ENCODE results near the gene REELD1.

REELD1 gene

DNA sequence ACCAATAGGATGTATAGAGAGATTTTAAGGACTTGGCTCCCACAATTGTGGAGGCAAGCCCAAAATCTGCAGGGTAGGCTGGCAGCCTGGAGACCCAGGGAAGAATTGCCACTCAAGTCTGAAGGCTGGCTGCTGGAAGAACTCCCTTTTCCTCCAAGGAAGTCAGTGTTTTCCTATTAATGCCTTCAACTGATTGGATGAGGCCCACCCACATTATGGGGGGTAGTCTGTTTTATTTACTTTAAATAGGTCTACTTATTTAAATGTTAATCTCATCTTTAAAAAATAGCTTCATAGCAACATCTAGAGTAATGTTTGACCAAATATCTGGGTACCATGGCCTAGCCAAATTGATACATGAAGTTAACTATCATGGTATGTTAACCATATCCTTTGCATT lies 20.1 kb upstream of the REELD1 start:
- Histone ChIP-seq H3K4me2 (ENCODE audit: low read length) (no peak overlapping the region), H3K79me2 (ENCODE audit: control insufficient read depth, low read length) (no peaks in the 10 kb centered on the region), H4K20me1 (ENCODE audit: control insufficient read depth, insufficient read depth, low read depth, low read length) (no peaks in the 10 kb centered on the region), H3K27me3 (ENCODE audit: control insufficient read depth, low read length) (no peaks in the 10 kb centered on the region), H3K4me3 (ENCODE audit: low read length) (no peak overlapping the region), H3K4me1 (ENCODE audit: control insufficient read depth, low read length) (no peaks in the 10 kb centered on the region), H3K27ac (ENCODE audit: low read depth, low read length) (no peak overlapping the region), H3K36me3 (ENCODE audit: control insufficient read depth, low read length) (peaks cover 10% of the 10 kb centered on the region), H3K9me3 (ENCODE audit: control insufficient read depth, insufficient read depth, low read length) (no peaks in the 10 kb centered on the region), H3K9me2 (replicated peaks; ENCODE audit: control insufficient read depth, low read length) (no peaks in the 10 kb centered on the region), H3F3A (ENCODE audit: control insufficient read depth, insufficient read depth) (no peaks in the 10 kb centered on the region)
- TF ChIP-seq, protein P1, sequence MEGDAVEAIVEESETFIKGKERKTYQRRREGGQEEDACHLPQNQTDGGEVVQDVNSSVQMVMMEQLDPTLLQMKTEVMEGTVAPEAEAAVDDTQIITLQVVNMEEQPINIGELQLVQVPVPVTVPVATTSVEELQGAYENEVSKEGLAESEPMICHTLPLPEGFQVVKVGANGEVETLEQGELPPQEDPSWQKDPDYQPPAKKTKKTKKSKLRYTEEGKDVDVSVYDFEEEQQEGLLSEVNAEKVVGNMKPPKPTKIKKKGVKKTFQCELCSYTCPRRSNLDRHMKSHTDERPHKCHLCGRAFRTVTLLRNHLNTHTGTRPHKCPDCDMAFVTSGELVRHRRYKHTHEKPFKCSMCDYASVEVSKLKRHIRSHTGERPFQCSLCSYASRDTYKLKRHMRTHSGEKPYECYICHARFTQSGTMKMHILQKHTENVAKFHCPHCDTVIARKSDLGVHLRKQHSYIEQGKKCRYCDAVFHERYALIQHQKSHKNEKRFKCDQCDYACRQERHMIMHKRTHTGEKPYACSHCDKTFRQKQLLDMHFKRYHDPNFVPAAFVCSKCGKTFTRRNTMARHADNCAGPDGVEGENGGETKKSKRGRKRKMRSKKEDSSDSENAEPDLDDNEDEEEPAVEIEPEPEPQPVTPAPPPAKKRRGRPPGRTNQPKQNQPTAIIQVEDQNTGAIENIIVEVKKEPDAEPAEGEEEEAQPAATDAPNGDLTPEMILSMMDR (IDR thresholded peaks at IDR 0.05; ENCODE audit: low read depth, low read length, poor library complexity, severe bottlenecking) = no peak
- no peak for TF ChIP-seq EZH2phosphoT487 (IDR thresholded peaks at IDR 0.05; ENCODE audit: borderline replicate concordance, low read length)

DNA sequence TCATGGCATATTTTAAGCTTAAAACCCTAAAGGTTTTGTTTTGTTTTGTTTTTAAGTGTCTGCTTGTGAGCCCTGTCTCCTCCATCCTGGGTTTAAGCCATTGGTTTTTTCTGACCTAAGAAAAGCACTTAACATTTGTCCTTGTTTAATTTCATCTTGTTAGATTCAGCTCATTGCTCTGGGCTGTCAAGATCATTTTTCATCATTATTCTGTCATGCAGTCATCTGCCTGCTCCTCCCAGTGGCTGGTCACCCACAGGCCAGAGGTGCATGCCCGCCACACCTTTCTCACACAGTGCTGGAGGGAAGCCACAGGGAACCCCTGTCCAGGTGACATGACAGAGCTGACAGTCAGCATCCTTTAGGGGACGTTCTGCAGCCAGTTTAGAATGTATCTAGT lies 11.7 kb upstream of the REELD1 start:
- Histone ChIP-seq H3K9me3 (ENCODE audit: control insufficient read depth, insufficient read depth, low read length) (no peaks in the 10 kb centered on the region), H3F3A (ENCODE audit: control insufficient read depth, insufficient read depth) (no peaks in the 10 kb centered on the region), H3K4me3 (ENCODE audit: low read length) (no peak overlapping the region), H3K36me3 (ENCODE audit: control insufficient read depth, low read length) (no peaks in the 10 kb centered on the region), H3K79me2 (ENCODE audit: control insufficient read depth, low read length) (no peaks in the 10 kb centered on the region), H3K4me2 (ENCODE audit: low read length) (no peak overlapping the region), H3K27me3 (ENCODE audit: control insufficient read depth, low read length) (no peaks in the 10 kb centered on the region), H4K20me1 (ENCODE audit: control insufficient read depth, insufficient read depth, low read depth, low read length) (no peaks in the 10 kb centered on the region), H3K4me1 (ENCODE audit: control insufficient read depth, low read length) (no peaks in the 10 kb centered on the region), H3K27ac (ENCODE audit: low read depth, low read length) (no peak overlapping the region), H3K9me2 (replicated peaks; ENCODE audit: control insufficient read depth, low read length) (no peaks in the 10 kb centered on the region)
- TF ChIP-seq, protein P1 (IDR thresholded peaks at IDR 0.05; ENCODE audit: low read depth, low read length, poor library complexity, severe bottlenecking) = no peak
- TF ChIP-seq EZH2phosphoT487 (IDR thresholded peaks at IDR 0.05; ENCODE audit: borderline replicate concordance, low read length) = no peak

DNA sequence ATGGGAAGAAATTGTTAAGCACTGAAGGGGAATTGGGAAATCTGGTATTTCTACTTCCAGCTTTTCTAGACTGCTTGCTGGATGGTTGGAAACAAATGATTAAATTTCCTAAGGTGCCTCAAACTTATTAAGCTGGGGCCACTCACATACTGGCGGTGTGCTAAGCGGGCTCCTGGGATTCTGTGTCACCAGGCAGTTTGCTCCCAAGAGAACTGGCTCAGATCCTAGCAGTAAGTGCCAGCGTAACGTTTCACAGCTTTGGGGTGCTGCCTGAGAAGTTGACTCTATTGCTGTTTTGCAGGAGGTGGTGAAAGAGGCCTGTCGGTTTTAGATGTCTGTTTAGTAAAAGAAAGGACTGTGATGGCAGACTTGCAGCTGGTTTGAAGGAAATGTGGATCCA lies 6.9 kb upstream of the REELD1 start:
- H3K27me3 ChIP-seq (ENCODE audit: control insufficient read depth, low read length) = 0 out of 2 replicates have a peak, but pooled peaks cover 8% of the 10 kb centered on the region
- no peaks in the 10 kb centered on the region for H3F3A ChIP-seq (ENCODE audit: control insufficient read depth, insufficient read depth)
- no peak overlapping the region for H3K4me2 ChIP-seq (ENCODE audit: low read length)
- H3K36me3 ChIP-seq (ENCODE audit: control insufficient read depth, low read length) = no peaks in the 10 kb centered on the region
- TF ChIP-seq EZH2phosphoT487 (IDR thresholded peaks at IDR 0.05; ENCODE audit: borderline replicate concordance, low read length) = no peak
- TF ChIP-seq, protein P1 (IDR thresholded peaks at IDR 0.05; ENCODE audit: low read depth, low read length, poor library complexity, severe bottlenecking) = no peak
- H4K20me1 ChIP-seq (ENCODE audit: control insufficient read depth, insufficient read depth, low read depth, low read length) = no peaks in the 10 kb centered on the region
- H3K9me3 ChIP-seq (ENCODE audit: control insufficient read depth, insufficient read depth, low read length) = no peaks in the 10 kb centered on the region
- no peak overlapping the region for H3K4me3 ChIP-seq (ENCODE audit: low read length)
- no peaks in the 10 kb centered on the region; the same call in 1 of the 2 replicates for H3K9me2 ChIP-seq (replicated peaks; ENCODE audit: control insufficient read depth, low read length)
- H3K79me2 ChIP-seq (ENCODE audit: control insufficient read depth, low read length) = no peaks in the 10 kb centered on the region
- no peak overlapping the region for H3K27ac ChIP-seq (ENCODE audit: low read depth, low read length)
- no peaks in the 10 kb centered on the region for H3K4me1 ChIP-seq (ENCODE audit: control insufficient read depth, low read length)

Measured in DOHH2 (cell line).